HG02642 (cell line): ENCODE data around the gene STEAP2.

Source experiments
- ATAC-seq: cut with Tn5 transposase; IDR thresholded peaks from one replicate; pipeline ENCODE4 v1.9.1; 2021; ENCODE audit warnings: mild to moderate bottlenecking; ENCODE audit not compliant: unreplicated experiment, poor library complexity

STEAP2 gene

DNA sequence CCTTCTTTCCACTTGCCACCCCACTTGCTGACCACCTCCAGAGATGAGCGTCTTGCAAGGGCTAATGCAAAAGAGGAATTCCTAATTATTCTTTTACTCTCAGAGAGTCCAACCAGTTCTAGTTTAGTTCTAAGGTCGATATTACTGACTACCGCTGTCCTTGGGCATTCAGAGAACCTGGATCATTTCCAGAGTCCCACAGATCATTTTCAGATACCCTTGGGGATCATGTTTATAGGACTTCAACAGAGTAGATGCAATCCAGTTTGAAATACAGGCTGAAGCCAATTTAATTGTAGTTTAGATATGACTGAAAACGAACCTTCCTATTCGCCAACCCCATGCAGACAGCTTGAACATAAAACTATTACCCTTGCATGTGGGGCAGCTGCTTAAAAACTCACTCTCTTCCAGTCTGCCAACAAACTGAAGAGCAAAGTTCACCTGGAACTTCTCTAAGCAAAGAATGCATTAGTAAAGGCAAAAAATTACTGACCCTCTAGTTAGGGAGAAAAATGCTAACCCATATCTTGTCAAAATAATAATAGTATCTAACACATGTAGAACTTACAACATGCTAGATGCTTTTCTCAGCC, 55.8 kb downstream of the STEAP2 start:
- no peak for ATAC-seq

DNA sequence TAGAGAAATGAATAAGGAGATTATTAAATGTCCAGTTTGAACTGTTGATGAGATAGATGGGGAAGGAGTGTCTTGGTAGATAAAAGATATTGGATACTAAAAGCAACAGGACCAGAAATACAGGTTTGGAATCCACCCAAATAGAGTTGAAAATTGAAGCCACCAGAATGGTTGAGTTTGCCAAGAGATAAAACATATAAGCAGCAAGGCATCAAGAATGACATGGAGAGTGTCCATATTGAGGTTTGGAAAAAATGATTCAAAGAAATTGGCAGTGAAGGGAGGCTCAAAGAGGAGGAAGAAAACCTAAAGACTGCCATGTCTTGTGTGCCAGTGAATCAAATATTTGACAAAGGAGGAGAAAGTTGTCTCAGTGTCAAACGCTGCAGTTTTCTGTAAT, 57.6 kb downstream of the STEAP2 start:
- no peak for ATAC-seq

DNA sequence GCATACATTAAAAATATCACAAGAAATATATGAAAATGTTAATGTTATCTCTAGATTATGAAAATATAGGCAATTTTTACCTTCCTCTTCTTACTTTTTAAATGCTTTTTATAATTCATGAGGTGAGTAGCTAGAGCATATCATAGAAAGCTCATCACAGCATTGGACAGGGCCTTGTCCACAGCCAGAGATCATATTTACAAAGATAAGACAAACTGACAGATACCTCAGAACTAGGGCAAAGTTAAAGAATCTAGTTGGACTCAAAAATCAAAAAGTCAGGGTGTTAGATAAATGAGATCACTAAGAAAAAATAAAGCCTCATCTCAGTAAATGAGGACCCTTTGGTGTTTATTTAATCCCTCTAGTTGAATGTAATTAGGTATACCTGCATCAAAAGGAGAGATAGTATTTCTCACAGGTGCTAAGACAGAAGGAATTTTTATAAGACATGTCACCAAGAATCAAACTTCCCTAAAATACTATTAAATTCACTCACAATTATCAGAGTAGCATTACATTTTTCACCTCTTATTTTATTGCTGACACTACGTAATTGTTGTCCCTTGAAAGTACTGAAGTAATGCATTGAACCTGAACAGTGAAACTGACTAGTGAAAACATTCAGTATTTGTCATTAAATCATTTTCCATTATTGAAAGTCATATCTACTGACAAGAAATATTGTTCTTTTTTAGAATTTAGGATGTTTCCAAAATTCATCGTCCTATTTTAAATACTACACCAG, 59.1 kb downstream of the STEAP2 start:
- ATAC-seq = no peak

DNA sequence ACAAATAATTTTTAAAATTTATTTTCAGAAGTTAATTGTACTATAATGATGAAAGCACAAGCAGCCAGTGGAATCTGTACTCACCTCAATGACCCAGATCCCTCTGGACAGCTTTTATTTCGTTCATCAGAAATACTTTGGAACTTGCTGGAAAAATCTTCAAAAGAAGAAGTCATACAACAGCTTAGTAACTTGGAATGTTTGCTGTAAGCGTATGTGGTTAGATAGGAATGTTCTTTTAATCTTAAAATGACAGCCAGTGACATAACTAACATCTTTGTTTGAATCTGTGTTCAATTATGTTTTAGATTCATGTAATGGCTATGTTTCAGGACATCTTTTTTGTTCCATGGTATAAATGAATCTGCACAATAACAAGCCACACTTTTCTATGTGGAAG, 60.2 kb downstream of the STEAP2 start:
- ATAC-seq = no peak

DNA sequence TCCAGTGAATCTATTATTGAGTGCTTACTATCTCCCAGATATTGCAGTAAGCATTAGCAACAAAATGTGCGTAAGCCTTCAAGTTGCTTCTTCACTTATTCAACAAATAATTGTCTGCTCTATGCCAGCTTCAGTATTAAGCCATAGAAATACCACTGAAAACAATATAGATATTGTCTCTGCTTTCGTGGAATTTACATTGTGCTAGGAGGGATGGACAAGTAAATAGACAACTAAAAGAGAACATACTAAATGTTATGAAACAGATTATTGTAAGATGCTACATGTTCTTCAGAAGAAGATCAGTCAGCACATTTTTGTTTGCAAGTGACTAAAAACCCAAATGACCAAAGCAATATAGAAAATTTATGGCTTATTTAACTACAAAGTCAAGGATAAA, 60.7 kb downstream of the STEAP2 start:
- ATAC-seq = no peak

DNA sequence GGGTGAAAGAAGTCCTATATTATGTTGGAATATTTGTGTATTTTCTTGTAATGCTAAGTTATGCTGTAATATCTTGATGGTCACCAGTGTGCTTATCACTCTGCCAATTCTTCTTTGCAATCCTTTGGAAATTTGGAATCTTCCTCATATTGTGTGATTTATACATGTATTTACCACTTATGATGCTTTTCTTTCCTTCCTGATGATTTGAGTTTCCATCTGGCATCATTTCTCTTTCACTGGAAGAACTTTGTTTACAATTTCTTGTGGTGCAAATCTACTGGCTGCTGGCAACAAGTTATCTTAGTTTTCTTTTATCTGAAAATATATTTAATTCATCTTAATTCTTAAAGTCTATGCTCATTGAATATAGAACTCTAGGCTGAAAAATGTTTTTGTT, 62.6 kb downstream of the STEAP2 start:
- ATAC-seq = no peak

DNA sequence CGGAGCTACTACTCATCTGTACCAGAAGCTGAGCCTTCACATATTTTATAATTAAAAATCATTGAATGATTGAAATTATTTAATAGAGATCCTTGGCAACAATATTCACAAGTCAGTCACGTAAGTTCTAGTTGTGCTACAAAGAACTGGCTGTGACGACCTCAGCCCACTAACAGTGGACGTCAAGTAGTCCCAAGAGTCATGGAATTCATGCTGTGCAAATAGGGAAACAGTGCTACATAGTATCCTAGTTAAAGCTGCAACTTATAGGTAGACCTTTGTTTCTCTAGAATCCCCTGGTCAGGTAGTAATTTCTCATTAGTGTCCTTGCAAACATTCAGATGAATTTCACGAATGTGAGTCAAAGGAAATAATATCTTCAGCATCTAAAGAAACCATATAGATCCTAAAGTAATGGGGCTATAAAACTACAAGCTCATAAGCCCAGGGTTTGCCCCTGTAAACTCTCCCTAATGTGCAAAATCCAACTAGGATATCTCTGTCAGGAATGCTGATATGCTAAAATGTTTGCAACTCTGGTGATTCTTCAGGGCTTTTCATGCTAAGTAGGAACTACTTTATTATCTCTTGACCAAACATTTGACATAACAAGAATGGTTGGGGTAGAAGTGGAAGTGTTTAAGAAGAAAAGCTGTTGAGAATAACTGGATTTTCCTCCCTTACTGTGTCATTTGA, 64.6 kb downstream of the STEAP2 start:
- no peak for ATAC-seq
